NCI-H2081 treated with DMSO at 0.1 percent for 48 hours (cell line): Measurements from ENCODE around the gene OR2Y1.
"Not testable (repeated sequence)": the region's sequence is repeated elsewhere in the genome, so short reads cannot be mapped to it uniquely, and the experiment has no call there.

ENCODE experiments used
- DNase-seq: peaks from one replicate; lab custom pipeline; 2025; lab: John Stamatoyannopoulos, UW

The OR2Y1 gene

GRCh38 chr5:180739271-180739670, 587 bp downstream of the OR2Y1 start:
- no peak for DNase-seq

GRCh38 chr5:180736536-180736935, 3.3 kb downstream of the OR2Y1 start:
- DNase-seq, result no peak

GRCh38 chr5:180724944-180725343, 14.9 kb downstream of the OR2Y1 start:
- no peak for DNase-seq

GRCh38 chr5:180723936-180724335, 15.9 kb downstream of the OR2Y1 start:
- DNase-seq, result no peak

GRCh38 chr5:180720486-180720885, 19.4 kb downstream of the OR2Y1 start:
- DNase-seq, result no peak

GRCh38 chr5:180719781-180720180, 20.1 kb downstream of the OR2Y1 start:
- DNase-seq, result no peak

- no peak for DNase-seq
Observed at GRCh38 chr5:180718810-180719453, 20.9 kb downstream of the OR2Y1 start.

GRCh38 chr5:180717989-180718388, 21.9 kb downstream of the OR2Y1 start:
- no peak for DNase-seq

- DNase-seq, result no peak
Observed at GRCh38 chr5:180704362-180704761, 35.5 kb downstream of the OR2Y1 start.

- no peak for DNase-seq
Observed at GRCh38 chr5:180703912-180704311, 35.9 kb downstream of the OR2Y1 start.

- DNase-seq, result not testable (repeated sequence)
Observed at GRCh38 chr5:180703371-180703770, 36.5 kb downstream of the OR2Y1 start.

GRCh38 chr5:180700440-180700839, 39.4 kb downstream of the OR2Y1 start:
- not testable (repeated sequence) for DNase-seq

GRCh38 chr5:180699042-180699441, 40.8 kb downstream of the OR2Y1 start:
- no peak for DNase-seq

GRCh38 chr5:180696116-180696515, 43.7 kb downstream of the OR2Y1 start:
- DNase-seq, result no peak

GRCh38 chr5:180692429-180692828, 47.4 kb downstream of the OR2Y1 start:
- DNase-seq, result no peak

GRCh38 chr5:180691046-180691445, 48.8 kb downstream of the OR2Y1 start:
- no peak for DNase-seq

GRCh38 chr5:180690562-180690961, 49.3 kb downstream of the OR2Y1 start:
- DNase-seq, result no peak

GRCh38 chr5:180689775-180690174, 50.1 kb downstream of the OR2Y1 start:
- DNase-seq, result no peak
